Measurements from ENCODE around the gene NOTUM. TPM values are rescaled to one million over a fixed set of nuclear protein-coding genes. Genes with fewer than 3 reads are reported as not detected.

NOTUM gene
- total and polyA plus RNA-seq, 10 of the 15 experiments (the other 5 are each of a cell fraction or from before 2014, with no cell fraction given): 0.04 to 0.13 TPM; not detected in 8

GRCh38 chr17:81922566-81923301, 38.3 kb downstream of the NOTUM start:
- H3K27me3 ChIP-seq (replicated peaks in 1 of 2; ENCODE audit: control insufficient read depth in 2 of 2, insufficient read depth in 2 of 2, low read length in 1 of 2): no peaks in the 10 kb centered on the region
- ATAC-seq (no peak), FAIRE-seq (no peak), DNase-seq (ENCODE audit: low read depth, low spot score) (no peak)
- 99% methylated on average over 31 of the region's 58 CpGs for WGBS (ENCODE audit: insufficient coverage, insufficient replicate concordance, low lambda C conversion rate, missing lambda C conversion rate)
- ChIA-PET POLR2A (interaction anchor here (1.0 to 1.6 kb wide), 2 partner anchors 12 to 31 kb away, joined by 3 read pairs; no protein-coding TSS in a partner anchor), SMC1A (ENCODE audit: uncharacterized antibody, unreplicated experiment) (no interaction called here), RAD21 (ENCODE audit: unreplicated experiment) (interaction anchor here (0.9 kb wide), 1 partner anchor 98 kb away, joined by 3 read pairs; no protein-coding TSS in a partner anchor), CTCF (interaction anchor here (1.9 kb wide), 1 partner anchor 100 kb away, joined by 4 read pairs; the partner anchor contains the start of genes CENPX and LRRC45)
- no peaks in the 10 kb centered on the region for H3K9me3 ChIP-seq (replicated peaks; ENCODE audit: control insufficient read depth, insufficient read depth, low read length)
- peaks cover 13% of the 10 kb centered on the region for H3K4me1 ChIP-seq (ENCODE audit: control insufficient read depth, insufficient read depth, low read length)
- H3K36me3 ChIP-seq (ENCODE audit: control insufficient read depth in 2 of 2, insufficient read depth in 2 of 2, low read length in 1 of 2): peaks cover 3 to 8% of the 10 kb centered on the region in 2 experiments; a peak in 3 of 4 replicates
- no peak overlapping the region for H2AFZ ChIP-seq (ENCODE audit: control insufficient read depth, low read depth, low read length)
- BruUV-seq (replicated peaks): no TSS peak
- no peak overlapping the region for H3K4me2 ChIP-seq (ENCODE audit: control insufficient read depth, insufficient read depth)
- intact Hi-C loops (cut with micrococcal nuclease; ENCODE audit: unreplicated experiment): no loop called here
- no peak overlapping the region for H3K4me3 ChIP-seq
- in situ Hi-C loops (cut with MboI): no loop called here
- no peaks in the 10 kb centered on the region; the same call in 1 of the 2 replicates for H4K20me1 ChIP-seq (ENCODE audit: control insufficient read depth, insufficient read depth)
- no peak overlapping the region for H3K27ac ChIP-seq (ENCODE audit: control insufficient read depth, insufficient read depth)
- TF ChIP-seq IRF5 (IDR thresholded peaks at IDR 0.05; ENCODE audit: borderline replicate concordance) (no peak), E2F8 (IDR thresholded peaks at IDR 0.05; ENCODE audit: low read depth, partially characterized antibody) (no peak), SREBF2 (IDR thresholded peaks at IDR 0.05; ENCODE audit: low read length) (no peak), CHD1 (IDR thresholded peaks at IDR 0.05; ENCODE audit: low read depth, low read length) (no peak), POLR2A (IDR thresholded peaks at IDR 0.05; ENCODE audit: low read depth, low read length) (0 out of 2 replicates have a peak, but pooled peaks have one; percentile 8), ASH2L (IDR thresholded peaks at IDR 0.05; ENCODE audit: borderline replicate concordance, low read depth) (no peak), KLF5 (IDR thresholded peaks at IDR 0.05; ENCODE audit: partially characterized antibody) (no peak)
- no peak overlapping the region; the same call in 1 of the 2 replicates for H3K9ac ChIP-seq (ENCODE audit: control insufficient read depth, insufficient read depth, low read length)
- H3K79me2 ChIP-seq (ENCODE audit: control insufficient read depth, insufficient read depth, low read length): peaks cover 41% of the 10 kb centered on the region
